ENCODE data around the gene NCKAP5.
"Not testable (repeated sequence)": the region's sequence is repeated elsewhere in the genome, so short reads cannot be mapped to it uniquely, and the experiment has no call there.

The NCKAP5 gene

GRCh38 chr2:133492719-133493380, 75.4 kb downstream of the NCKAP5 start:
- no peak for DNase-seq

GRCh38 chr2:133490411-133490980, 77.8 kb downstream of the NCKAP5 start:
- DNase-seq, result no peak

- no peak for DNase-seq
Observed at GRCh38 chr2:133489641-133490410, 78.4 kb downstream of the NCKAP5 start.

GRCh38 chr2:133489146-133489545, 79.1 kb downstream of the NCKAP5 start:
- DNase-seq, result no peak

GRCh38 chr2:133486771-133487191, 81.5 kb downstream of the NCKAP5 start:
- no peak for DNase-seq

GRCh38 chr2:133485868-133486267, 82.4 kb downstream of the NCKAP5 start:
- DNase-seq, result no peak

- DNase-seq, result no peak
Observed at GRCh38 chr2:133484784-133485183, 83.5 kb downstream of the NCKAP5 start.

- no peak for DNase-seq
Observed at GRCh38 chr2:133484106-133484505, 84.2 kb downstream of the NCKAP5 start.

GRCh38 chr2:133483181-133483580, 85.1 kb downstream of the NCKAP5 start:
- DNase-seq, result no peak

GRCh38 chr2:133480707-133481429, 87.4 kb downstream of the NCKAP5 start:
- no peak for DNase-seq

- no peak for DNase-seq
Observed at GRCh38 chr2:133477616-133477990, 90.7 kb downstream of the NCKAP5 start.

- DNase-seq, result no peak
Observed at GRCh38 chr2:133476931-133477615, 91.2 kb downstream of the NCKAP5 start.

- DNase-seq, result no peak
Observed at GRCh38 chr2:133476286-133476685, 92.0 kb downstream of the NCKAP5 start.

GRCh38 chr2:133475610-133476009, 92.7 kb downstream of the NCKAP5 start:
- DNase-seq, result no peak

GRCh38 chr2:133470446-133470845, 97.8 kb downstream of the NCKAP5 start:
- DNase-seq, result not testable (repeated sequence)

GRCh38 chr2:133462811-133463210, 105.5 kb downstream of the NCKAP5 start:
- DNase-seq, result no peak

GRCh38 chr2:133461484-133461883, 106.8 kb downstream of the NCKAP5 start:
- DNase-seq, result no peak

GRCh38 chr2:133459590-133459989, 108.7 kb downstream of the NCKAP5 start:
- DNase-seq, result no peak

- DNase-seq, result no peak
Observed at GRCh38 chr2:133458280-133458679, 110.0 kb downstream of the NCKAP5 start.

- no peak for DNase-seq
Observed at GRCh38 chr2:133457861-133458260, 110.4 kb downstream of the NCKAP5 start.

GRCh38 chr2:133456971-133457370, 111.3 kb downstream of the NCKAP5 start:
- DNase-seq, result no peak

GRCh38 chr2:133456156-133456555, 112.1 kb downstream of the NCKAP5 start:
- no peak for DNase-seq

- DNase-seq, result no peak
Observed at GRCh38 chr2:133453032-133453431, 115.2 kb downstream of the NCKAP5 start.

All from activated CD4-positive, alpha-beta T cell treated with anti-CD3 and anti-CD28 coated beads for 48 hours (primary cell).